GM21447 (cell line): ENCODE data around the gene KDM1B.

Experiments used
- ATAC-seq: cut with Tn5 transposase; IDR thresholded peaks from one replicate; pipeline ENCODE4 v1.9.1; 2021; ENCODE audit not compliant: unreplicated experiment

KDM1B gene, protein sequence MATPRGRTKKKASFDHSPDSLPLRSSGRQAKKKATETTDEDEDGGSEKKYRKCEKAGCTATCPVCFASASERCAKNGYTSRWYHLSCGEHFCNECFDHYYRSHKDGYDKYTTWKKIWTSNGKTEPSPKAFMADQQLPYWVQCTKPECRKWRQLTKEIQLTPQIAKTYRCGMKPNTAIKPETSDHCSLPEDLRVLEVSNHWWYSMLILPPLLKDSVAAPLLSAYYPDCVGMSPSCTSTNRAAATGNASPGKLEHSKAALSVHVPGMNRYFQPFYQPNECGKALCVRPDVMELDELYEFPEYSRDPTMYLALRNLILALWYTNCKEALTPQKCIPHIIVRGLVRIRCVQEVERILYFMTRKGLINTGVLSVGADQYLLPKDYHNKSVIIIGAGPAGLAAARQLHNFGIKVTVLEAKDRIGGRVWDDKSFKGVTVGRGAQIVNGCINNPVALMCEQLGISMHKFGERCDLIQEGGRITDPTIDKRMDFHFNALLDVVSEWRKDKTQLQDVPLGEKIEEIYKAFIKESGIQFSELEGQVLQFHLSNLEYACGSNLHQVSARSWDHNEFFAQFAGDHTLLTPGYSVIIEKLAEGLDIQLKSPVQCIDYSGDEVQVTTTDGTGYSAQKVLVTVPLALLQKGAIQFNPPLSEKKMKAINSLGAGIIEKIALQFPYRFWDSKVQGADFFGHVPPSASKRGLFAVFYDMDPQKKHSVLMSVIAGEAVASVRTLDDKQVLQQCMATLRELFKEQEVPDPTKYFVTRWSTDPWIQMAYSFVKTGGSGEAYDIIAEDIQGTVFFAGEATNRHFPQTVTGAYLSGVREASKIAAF

DNA sequence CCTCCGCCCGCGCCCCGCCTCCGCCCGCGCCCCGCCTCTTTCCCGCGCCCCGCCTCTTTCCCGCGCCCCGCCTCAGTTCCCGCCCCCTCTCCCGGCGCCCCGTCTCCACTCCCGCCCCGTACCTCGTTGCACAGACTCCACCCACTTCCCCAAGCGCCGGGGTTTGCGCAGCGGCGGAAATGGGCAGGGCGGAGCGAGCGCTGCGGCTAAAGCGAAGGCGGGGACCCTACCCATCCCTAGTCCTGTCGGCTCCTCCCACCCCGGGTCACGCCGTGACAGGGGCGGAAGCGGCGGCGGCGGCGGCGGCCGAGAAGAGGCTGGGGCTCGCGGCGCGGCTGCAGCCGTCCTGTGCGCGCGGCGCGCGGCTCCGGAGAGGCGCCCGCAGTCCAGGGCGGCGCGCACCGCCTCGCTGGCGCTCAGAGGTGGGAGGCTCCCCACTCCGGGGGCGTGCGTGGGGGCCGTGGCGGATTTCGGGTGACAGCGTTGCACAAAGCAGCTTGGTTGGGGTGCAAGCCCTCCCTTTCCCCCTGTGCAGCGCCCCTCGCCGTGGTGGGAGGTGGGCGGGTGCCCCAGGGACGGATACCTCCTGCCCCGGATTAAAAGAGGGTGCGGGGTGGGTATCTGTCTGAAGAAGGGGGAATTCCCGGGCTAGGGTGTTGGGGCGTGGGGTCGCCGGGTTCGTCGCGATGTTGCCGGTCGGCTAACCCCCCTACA lies at the start of gene KDM1B:
Gene KDM1B, plus strand, starts transcription at position 273 of the 714 bp plus-strand sequence. CDS start 4,474 bp downstream, outside the sequence.
- ATAC-seq = peak; percentile 83

DNA sequence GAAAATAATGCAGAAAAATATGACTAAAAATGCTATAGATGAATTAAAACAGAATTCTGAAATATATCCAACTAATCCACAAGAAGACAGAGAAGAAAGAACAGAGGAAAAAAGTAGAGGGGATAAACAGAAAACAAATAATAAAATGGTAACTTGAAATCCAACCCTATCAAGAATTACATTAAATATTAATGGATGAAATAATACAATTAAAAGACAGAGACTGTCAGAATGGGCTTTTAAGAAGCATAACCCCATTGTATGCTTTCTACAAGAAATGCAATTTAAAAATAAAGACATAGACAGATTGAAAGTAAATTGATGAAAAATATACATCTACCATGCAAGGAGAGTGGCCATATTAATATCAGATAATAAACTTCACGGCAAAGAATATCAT lies 48.2 kb upstream of the KDM1B start:
- ATAC-seq = no peak

DNA sequence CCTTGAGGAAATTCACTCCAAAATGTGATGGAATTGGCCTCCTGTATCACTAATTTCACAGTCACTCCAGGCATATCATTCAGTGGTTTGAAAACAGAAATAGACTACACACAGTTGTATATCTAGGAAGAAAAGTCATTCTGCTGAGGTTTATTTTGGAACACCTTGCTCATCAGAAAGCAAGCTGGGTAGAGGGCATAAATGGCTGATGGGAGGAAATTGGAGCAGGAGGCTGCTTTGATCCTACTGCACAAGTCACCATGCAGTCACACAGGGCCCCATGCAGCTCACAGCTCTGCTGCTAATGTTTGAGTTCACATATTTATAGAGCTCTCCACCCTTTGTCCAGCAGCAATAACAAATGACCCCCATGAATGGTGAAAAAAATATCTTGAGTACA lies 45.1 kb upstream of the KDM1B start:
- ATAC-seq = no peak

DNA sequence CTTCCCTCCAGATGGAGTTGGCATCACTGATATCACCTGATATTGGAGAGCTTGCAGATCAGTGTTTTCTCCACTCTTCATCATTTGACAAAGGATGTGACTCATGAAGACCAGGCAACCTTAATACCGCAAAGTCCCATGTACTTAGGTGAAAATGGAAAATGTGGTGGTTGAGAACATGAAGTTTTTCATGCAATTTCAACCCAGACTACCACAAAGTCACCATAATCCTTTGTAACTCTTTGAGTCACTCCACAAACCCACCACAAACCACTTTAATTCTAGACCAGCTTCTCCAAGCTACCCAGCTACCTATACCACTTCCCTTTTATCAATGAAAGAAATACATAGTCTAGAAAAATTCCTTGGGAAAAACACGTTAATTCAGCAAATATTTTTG lies 39.9 kb upstream of the KDM1B start:
- ATAC-seq = no peak

DNA sequence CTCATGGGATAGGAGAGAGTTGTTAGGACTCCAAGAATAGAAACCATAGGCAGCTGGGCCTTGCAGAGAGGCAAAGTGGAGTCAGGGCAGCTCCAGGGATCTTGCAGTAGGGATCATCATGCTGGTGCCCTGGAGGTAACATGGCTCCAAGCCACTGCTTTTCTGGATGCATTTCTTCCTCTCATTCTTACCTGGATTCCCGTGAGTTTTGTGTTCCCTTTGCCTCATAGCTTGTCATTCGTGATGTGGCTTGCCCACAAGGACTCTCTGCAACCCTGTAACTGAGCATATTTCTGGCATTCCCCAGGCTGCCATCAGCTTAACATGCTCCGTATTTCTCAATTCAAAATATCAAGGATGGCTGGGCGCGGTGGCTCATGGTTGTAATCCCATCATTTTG lies 38.1 kb upstream of the KDM1B start:
- no peak for ATAC-seq

DNA sequence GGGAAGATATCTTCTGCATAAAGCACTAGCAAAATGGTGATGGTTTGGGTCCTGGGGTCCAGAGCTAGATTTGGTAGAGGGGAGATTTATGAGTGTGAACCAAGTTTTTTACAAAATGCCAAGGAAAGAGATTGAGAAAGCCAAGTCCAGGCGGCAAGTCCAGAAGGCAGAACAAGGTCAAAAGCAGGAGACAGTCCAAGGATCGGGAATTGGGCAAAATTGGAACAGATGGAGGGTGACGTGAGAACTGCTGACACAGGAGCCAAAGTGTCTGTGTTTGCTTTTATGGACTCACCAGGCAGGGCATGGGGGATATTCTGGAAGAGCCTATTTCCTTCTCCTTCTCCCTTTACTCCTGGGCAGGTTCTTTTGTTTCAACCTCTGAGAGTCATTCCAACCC lies 36.9 kb upstream of the KDM1B start:
- ATAC-seq = no peak

DNA sequence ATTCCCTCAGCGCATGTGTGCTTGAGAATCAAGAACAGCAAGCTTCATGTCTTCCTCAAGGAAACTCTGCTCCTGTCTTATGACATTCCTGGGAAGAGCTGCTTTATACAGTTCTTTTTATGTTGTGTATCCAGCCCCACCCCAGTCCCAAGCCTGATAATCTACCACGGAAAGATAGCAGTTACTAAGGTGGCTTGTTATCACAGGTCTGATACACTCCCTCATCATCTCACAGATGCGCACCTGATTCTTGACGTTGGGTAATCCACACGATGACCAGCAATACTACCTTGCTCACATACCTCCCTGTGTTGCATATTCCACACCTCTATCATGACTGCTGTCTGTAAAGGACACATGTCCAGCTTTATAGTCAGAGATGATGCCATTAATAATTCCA lies 36.0 kb upstream of the KDM1B start:
- no peak for ATAC-seq

DNA sequence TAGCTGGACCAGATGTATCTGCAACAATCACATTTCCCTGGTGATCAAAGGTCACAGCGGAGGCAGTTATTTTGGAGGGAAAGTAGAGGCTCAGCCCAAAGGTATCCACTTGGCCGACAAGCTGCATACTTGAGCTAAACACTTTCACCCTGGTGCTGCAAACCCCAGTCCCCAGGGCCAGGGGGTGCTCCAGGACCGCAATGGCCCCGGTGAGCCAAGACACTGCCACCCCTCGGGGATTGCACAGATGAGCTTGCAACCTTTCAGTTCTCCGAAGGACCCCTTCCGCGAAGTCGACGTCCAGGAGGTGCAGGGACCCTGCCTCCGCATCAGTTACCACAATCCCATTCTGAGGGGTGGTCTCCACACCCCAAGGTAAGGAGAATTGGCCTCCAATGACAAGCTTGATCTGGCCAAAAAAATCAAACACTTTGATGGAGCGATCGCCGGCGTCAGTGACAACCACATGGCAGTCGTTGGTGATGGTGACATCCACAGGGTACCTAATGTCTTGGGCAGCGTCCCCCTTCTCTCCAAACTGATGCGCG lies 33.6 kb upstream of the KDM1B start:
- ATAC-seq = no peak

DNA sequence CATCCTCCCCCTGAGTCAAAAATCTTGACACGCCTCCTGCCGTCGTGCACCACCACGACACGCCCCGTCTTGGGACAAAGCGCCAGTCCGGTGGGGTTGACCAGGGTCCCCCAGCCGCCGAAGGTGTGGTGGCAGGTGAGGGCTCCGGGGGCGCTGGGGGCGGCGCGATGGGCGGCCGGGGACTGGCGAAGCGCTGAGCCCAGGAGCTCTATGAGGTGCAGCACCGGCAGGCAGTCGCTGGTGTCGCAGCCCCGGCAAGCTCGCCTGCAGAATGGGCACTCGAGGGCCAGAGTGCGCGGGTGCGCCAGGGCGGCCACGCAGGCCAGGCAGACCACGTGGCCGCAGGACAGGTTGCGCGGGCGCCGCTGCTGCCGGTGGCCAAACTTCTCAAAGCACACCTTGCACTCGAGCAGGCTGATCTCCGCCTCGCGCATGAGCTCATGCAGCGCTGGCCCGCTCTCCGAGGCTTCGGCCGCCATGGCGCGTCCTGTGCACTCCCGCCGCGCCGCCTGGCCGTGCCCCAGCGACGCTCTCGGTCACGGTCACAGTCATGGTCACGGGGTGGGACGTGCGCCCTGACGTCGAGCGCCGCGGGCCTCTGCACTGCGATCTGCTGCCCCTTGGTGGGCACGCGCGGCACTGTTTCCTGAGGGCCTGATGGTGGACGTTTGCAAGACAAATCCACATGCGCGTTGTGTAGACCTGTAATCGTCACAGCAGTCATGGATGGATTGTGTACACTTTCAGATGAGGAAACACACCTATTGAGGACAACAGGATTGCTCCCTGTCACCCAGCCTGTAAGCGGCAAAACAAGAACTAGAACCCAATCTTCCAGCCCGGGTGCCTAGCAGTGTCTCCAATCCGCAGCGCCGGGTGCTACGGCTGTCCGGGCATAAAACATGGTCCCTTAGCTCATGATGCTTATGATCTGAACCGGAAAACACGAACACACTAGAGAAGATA lies 32.8 kb upstream of the KDM1B start, which contains the start of gene NHLRC1:
Gene NHLRC1, minus strand, starts transcription at position 550 of the 966 bp plus-strand sequence. Its CDS starts 71 bp downstream, at position 479.
- peak; percentile 99 for ATAC-seq

DNA sequence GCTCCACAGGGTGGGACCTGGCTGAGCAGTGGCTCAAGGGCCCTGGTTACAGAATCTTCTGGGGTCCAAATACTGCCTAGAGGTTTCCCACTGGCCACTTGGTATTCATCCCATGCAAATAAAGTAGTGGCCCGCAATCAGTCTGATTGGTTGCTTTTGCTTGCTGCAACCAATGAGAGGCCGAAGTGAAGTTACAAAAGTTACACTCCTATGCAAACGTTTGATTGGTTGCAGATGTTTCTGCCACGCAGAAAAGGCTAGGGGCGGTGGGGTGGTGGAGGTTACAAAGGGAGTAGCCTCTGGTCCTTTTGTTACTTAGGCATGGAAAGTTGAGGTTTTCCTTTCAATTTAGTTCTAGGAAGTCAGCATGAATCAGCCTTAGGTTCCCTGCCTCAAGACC lies 29.1 kb upstream of the KDM1B start:
- no peak for ATAC-seq

DNA sequence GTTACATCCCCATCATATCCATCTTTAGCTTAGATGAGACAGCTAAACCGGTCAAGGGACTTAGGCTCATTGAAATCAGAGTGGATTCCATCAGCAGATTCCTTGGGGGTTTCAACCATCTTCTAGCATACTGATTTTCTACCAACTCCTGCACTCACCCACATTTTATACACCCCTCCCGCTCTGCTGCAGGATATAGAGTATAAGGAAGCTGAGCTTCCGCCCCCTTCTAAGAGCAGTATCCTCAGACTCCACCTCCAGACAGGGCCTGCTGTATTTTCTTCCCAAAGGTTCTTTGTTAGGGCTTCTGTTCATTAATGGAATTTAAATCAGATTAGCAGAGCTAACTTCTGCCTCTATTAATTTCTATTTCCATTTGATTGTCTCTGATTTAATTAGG lies 22.9 kb upstream of the KDM1B start:
- ATAC-seq = no peak

DNA sequence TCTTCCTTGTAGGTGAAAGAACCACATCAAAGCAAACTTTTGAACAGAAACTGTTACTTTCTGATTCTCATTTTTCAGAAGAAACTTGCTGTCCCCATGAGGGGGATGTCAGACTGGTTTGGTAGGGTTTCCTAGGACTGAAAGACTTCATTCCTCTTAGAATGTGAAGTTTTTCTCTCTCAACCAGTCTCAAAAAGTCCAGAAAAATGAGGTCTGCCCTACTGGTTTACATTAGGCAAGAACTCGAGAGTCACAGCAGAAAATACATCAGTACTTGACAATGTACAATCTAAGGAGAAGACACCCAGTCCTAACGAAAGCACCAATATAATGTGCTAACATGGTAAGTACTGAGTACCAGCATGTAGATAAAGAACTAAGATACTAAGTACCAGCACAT lies 20.1 kb upstream of the KDM1B start:
- ATAC-seq = no peak

DNA sequence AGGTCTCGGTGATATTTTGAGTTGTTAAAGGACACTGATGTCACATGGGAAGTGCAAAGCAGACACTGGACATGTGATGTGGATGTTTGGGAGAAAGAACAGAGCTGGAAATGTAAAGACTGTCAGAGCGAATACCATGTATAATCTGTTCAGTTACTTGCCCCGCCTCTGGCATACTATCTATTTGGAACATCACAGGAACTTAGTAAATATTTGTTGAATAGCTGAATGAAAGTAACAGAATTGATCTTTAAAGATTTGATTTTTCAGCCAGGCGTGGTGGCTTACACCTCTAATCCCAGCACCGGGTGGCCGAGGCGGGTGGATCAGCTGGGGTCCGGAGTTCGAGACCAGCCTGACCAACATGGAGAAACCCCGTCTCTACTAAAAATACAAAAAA lies 19.0 kb upstream of the KDM1B start:
- no peak for ATAC-seq

DNA sequence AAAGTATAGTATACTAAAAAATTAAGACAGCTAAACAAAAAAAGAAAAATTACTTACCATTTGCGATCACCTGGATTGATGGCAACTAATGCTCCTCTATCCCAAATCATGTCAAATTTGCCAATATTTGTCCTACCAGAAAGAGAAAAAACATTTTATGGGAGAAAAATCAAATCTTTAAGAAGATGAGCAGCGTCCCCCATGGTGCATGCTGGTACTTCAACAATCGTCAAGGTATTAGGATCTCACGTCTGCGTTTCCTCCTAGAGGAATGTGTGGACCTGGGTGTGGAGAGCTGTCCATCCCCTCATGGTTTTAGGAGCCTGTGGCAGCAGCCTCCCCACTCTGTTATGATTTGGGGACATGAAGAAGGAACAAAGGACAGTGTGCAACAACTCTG lies 16.3 kb upstream of the KDM1B start:
- ATAC-seq = no peak

DNA sequence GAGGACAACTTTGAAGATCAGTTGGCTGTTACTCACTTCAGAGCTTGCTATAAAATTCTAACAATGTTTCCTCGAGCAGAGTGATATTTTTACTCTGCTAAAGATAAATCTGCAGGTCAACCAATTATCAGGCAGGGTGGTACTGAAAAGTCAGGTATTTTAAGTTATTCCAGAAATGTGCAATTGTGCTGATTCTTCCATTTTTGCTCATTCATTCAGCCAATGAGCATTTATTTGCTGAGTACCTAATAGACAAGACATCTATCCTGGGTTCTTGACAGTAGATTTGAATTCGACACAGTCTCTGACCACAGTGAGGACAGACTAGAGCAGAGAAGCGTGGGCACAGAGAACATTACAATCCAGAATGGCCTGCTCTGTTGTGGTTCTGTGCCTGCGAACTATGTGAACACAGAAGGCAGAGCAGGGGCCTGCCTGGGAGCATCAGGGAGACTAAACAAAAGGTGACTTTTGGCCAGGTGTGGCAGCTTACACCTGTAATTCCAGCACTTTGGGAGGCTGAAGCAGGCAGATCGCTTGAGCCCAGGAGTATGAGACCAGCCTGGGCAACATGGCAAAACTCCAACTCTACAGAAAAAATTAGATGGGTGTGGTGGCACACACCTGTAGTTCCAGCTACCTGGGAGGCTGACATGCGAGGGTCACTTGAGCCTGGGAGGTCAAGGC lies 15.1 kb upstream of the KDM1B start:
- ATAC-seq = no peak

DNA sequence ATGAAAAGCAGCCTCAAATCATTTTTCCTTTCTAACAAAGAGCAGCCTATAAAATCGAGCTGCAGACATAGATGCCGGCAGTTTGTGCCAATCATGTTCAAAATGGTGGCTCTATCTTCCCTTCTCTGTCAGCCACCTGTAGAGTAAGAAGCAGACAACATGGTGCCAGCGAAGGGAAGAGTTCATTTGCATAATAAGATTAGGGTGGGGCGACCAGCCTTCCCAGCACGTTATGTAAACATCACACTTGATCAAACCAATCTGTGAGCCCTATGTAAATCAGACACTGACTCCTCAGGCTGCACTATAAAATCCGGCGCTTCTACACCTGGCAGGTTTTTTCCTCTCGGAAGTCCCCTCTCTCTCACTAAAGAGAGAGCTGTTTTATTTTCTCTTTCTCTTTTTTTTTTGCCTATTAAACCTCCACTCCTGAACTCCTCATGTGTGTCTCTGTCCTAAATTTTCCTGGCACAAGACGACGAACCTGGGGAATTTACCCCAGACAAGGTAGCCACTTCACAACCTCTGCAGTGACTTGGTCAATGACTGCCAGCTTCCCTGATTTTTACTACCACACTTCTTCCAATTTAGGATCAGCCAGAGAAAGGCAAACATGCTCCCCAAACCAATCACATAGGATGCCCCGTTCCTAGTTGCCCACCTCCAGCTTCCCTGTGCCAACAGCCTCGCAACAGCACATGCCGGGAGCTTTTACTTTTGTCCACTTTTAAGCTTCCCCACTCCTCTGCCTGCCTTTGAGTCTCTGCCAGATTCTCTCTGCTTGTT lies 13.2 kb upstream of the KDM1B start:
- no peak for ATAC-seq

DNA sequence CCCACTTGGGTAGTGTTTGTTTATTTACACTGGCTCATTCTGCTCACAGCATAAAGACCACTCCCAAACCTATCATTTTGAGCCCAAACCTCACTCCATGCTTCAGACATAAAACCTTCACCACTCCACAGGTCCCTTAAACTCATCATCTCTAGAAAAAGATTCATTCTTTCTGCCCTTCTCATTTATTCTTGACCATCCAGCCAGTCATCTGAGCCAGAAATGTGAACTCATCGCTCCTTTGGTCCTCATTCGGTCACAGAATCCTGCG lies 12.7 kb upstream of the KDM1B start:
- ATAC-seq = no peak

DNA sequence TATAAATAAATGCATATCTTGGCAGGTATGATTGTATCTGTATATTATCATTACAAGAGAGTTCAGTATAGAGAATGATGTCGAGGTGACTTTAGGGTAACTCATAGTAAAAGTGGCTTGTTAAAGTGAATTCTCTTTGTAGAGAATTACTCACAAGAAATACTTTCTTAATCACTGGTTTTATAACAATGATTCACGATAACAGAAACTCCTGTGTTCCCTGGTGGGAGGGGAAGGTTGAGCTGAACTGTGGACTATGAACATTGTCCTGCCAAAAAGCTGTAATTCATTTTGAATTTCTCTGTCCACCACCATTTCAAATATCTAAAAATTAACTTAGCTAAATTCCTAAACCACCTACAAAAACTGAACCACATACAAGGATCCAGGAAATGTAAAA lies 8.1 kb upstream of the KDM1B start:
- ATAC-seq = no peak

DNA sequence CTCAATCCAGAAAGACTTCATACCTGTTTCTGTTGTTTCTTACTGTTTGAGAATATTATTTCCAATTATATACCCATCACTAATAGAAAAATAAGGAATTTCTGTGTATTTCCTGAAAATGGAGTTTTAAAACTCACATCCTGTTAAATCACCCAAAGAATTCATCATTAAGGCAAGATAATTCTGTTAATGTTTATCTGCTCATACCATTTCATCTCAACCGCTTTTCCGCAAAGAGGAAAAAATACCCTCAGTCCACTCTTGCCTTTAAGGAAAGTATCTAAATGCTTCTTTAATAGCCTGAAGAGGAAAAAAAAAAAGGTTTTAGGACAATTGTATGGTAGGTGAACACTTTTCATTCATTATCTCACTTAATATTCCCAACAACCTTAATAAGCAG lies 7.6 kb upstream of the KDM1B start:
- ATAC-seq = no peak
